Neural cell (in vitro differentiated cells): ENCODE measurements around the gene CTTN. TPM values are rescaled to one million over a fixed set of nuclear protein-coding genes. Genes with fewer than 3 reads are reported as not detected.
"Not testable (repeated sequence)": the region's sequence is repeated elsewhere in the genome, so short reads cannot be mapped to it uniquely, and the experiment has no call there.

ENCODE experiments used
- H2AFZ ChIP-seq: fragments of 200-600, 300-800 bp; sonication (generic), shearing (Covaris generic); 2 replicates; pipeline ENCODE4 v1.6.0; 2014; ENCODE audit warnings: low read depth, mild to moderate bottlenecking, antibody characterized with exemption, low read length, moderate library complexity
- H3F3A ChIP-seq: fragments of 200-600 bp; shearing (Covaris generic); 2 replicates; pipeline ENCODE4 v1.6.1; 2016; ENCODE audit warnings: mild to moderate bottlenecking, moderate library complexity, mixed read lengths, antibody characterized with exemption, low read length; ENCODE audit not compliant: insufficient read depth, poor library complexity, severe bottlenecking
- H3K27ac ChIP-seq: fragments of 200-600, 300-800 bp; sonication (generic), shearing (Covaris generic); 2 replicates; pipeline ENCODE4 v1.5.1; 2014; ENCODE audit warnings: mild to moderate bottlenecking, low read length, moderate library complexity
- H3K27me3 ChIP-seq: fragments of 300-800, 200-600 bp; sonication (generic), shearing (Covaris generic); 2 replicates; pipeline ENCODE4 v1.6.0; 2014; ENCODE audit warnings: mild to moderate bottlenecking, low read depth, low read length, moderate library complexity; ENCODE audit not compliant: insufficient read depth
- H3K36me3 ChIP-seq: fragments of 300-800, 200-600 bp; sonication (generic), shearing (Covaris generic); 2 replicates; pipeline ENCODE4 v1.5.1; 2014; ENCODE audit warnings: mild to moderate bottlenecking, antibody characterized with exemption, low read length, moderate library complexity; ENCODE audit not compliant: insufficient read depth
- H3K4me2 ChIP-seq: fragments of 300-800, 200-600 bp; sonication (generic), shearing (Covaris generic); 2 replicates; pipeline ENCODE4 v1.6.0; 2014; ENCODE audit warnings: mild to moderate bottlenecking, low read length
- H3K4me3 ChIP-seq: fragments of 300-800, 200-600 bp; sonication (generic), shearing (Covaris generic); 2 replicates; pipeline ENCODE4 v1.5.1; 2014; ENCODE audit warnings: mild to moderate bottlenecking, low read length, moderate library complexity
- H3K79me2 ChIP-seq: fragments of 200-600 bp; shearing (Covaris generic); replicated peaks from 2 replicates; pipeline ENCODE4 v1.6.0; 2014; ENCODE audit warnings: mild to moderate bottlenecking, low read length, moderate library complexity; ENCODE audit not compliant: insufficient read depth
- H3K9ac ChIP-seq: fragments of 300-800, 200-600 bp; sonication (generic), shearing (Covaris generic); 2 replicates; pipeline ENCODE4 v1.6.1; 2016; ENCODE audit warnings: mild to moderate bottlenecking, low read length, mixed read lengths
- H3K9me2 ChIP-seq: fragments of 200-600 bp; shearing (Covaris generic); 2 replicates; pipeline ENCODE4 v1.6.1; 2016; ENCODE audit warnings: mild to moderate bottlenecking, low read length, mixed read lengths; ENCODE audit not compliant: insufficient read depth
- H3K9me3 ChIP-seq: fragments of 200-600, 300-800 bp; sonication (generic), shearing (Covaris generic); 2 replicates; pipeline ENCODE4 v1.6.1; 2016; ENCODE audit warnings: mild to moderate bottlenecking, mixed run types, low read length, moderate library complexity, mixed read lengths
- H4K20me1 ChIP-seq: fragments of 200-600 bp; shearing (Covaris generic); 2 replicates; pipeline ENCODE4 v1.6.1; 2016; ENCODE audit warnings: mild to moderate bottlenecking, mixed run types; ENCODE audit not compliant: insufficient read depth
- CTCF ChIP-seq: fragments of 450-650 bp; IDR thresholded peaks from 2 replicates; pipeline ENCODE4 v1.5.1; 2014; ENCODE audit warnings: antibody characterized with exemption, mild to moderate bottlenecking, moderate library complexity; ENCODE audit not compliant: poor library complexity, severe bottlenecking
- EP300 ChIP-seq: fragments of 450-650 bp; conservative IDR thresholded peaks from 2 replicates; pipeline ENCODE4 v1.6.1; 2014; ENCODE audit warnings: antibody characterized with exemption, mild to moderate bottlenecking, moderate library complexity; ENCODE audit not compliant: poor library complexity, severe bottlenecking
- EZH2 ChIP-seq: fragments of 200-600, 300-800 bp; shearing (Covaris generic), sonication (generic); IDR thresholded peaks from 2 replicates; pipeline ENCODE4 v1.6.1; 2014; ENCODE audit warnings: antibody characterized with exemption, low read length, borderline replicate concordance, mild to moderate bottlenecking; ENCODE audit not compliant: insufficient read depth, poor library complexity, severe bottlenecking
- MXI1 ChIP-seq: fragments of 450-650 bp; conservative IDR thresholded peaks from 2 replicates; pipeline ENCODE4 v1.6.1; 2014; ENCODE audit warnings: antibody characterized with exemption, mild to moderate bottlenecking; ENCODE audit not compliant: poor library complexity, severe bottlenecking
- POLR2AphosphoS5 ChIP-seq: IDR thresholded peaks from 2 replicates; pipeline ENCODE4 v1.6.1; 2012
- RAD21 ChIP-seq: fragments of 450-650 bp; conservative IDR thresholded peaks from 2 replicates; pipeline ENCODE4 v1.6.1; 2014; ENCODE audit warnings: antibody characterized with exemption, mild to moderate bottlenecking, moderate library complexity
- REST ChIP-seq: IDR thresholded peaks from 2 replicates; pipeline ENCODE4 v1.6.1; 2012; ENCODE audit warnings: borderline replicate concordance
- SMC3 ChIP-seq: fragments of 450-650 bp; conservative IDR thresholded peaks from 2 replicates; pipeline ENCODE4 v1.6.1; 2014; ENCODE audit warnings: antibody characterized with exemption, mild to moderate bottlenecking, moderate library complexity; ENCODE audit not compliant: poor library complexity
- TAF1 ChIP-seq: IDR thresholded peaks from 2 replicates; pipeline ENCODE4 v1.6.1; 2012; ENCODE audit warnings: low read depth
- polyA plus RNA-seq: library from polyadenylated mRNA; depleted of rRNA; stranded (reverse); fragments of >200 nt; gene quantifications from 2 replicates; pipeline ENCODE4 v1.2.3, GENCODE V29; 2014

CTTN gene
- polyA plus RNA-seq, 1 donor from 2014 or later, result 220 TPM

- H3K4me2 ChIP-seq, result no peak overlapping the region
- H3K27me3 ChIP-seq, result no peaks in the 10 kb centered on the region
- H3K9ac ChIP-seq, result no peak overlapping the region
- no peak overlapping the region for H2AFZ ChIP-seq
- H3K4me3 ChIP-seq, result no peak overlapping the region
- H4K20me1 ChIP-seq, result no peaks in the 10 kb centered on the region
- H3K27ac ChIP-seq, result no peak overlapping the region
- peaks cover 7% of the 10 kb centered on the region for H3K36me3 ChIP-seq
- H3K9me3 ChIP-seq, result no peaks in the 10 kb centered on the region
- TF ChIP-seq REST, result no peak
- no peak for TF ChIP-seq EZH2
- TF ChIP-seq SMC3, result no peak
- H3F3A ChIP-seq, result no peaks in the 10 kb centered on the region
- no peaks in the 10 kb centered on the region for H3K79me2 ChIP-seq
- no peaks in the 10 kb centered on the region for H3K9me2 ChIP-seq
Measured at GRCh38 chr11:70387564-70387963, 10.8 kb upstream of the CTTN start.

GRCh38 chr11:70389201-70389600, 9.1 kb upstream of the CTTN start:
- no peak overlapping the region for H3K27ac ChIP-seq
- H3K79me2 ChIP-seq, result no peaks in the 10 kb centered on the region

GRCh38 chr11:70390882-70391281, 7.4 kb upstream of the CTTN start:
- not testable (repeated sequence) for H3K79me2 ChIP-seq, H3K9me2 ChIP-seq, H3K27me3 ChIP-seq, H3K9me3 ChIP-seq, H3K27ac ChIP-seq, H3K9ac ChIP-seq, H3F3A ChIP-seq, H3K4me2 ChIP-seq, H3K4me3 ChIP-seq, H4K20me1 ChIP-seq, H2AFZ ChIP-seq, H3K36me3 ChIP-seq

More at GRCh38 chr11:70389201-70389600, 9.1 kb upstream of the CTTN start:
- no peaks in the 10 kb centered on the region for H3K9me3 ChIP-seq
- H2AFZ ChIP-seq, result no peak overlapping the region
- no peaks in the 10 kb centered on the region for H3K9me2 ChIP-seq
- H4K20me1 ChIP-seq, result no peaks in the 10 kb centered on the region
- no peak overlapping the region for H3K9ac ChIP-seq
- H3F3A ChIP-seq, result no peaks in the 10 kb centered on the region
- H3K36me3 ChIP-seq, result peaks cover 7% of the 10 kb centered on the region
- no peaks in the 10 kb centered on the region for H3K27me3 ChIP-seq
- TF ChIP-seq RAD21, result no peak
- no peak for TF ChIP-seq EP300
- no peak for TF ChIP-seq POLR2AphosphoS5
- TF ChIP-seq EZH2, result no peak
- no peak for TF ChIP-seq SMC3
- no peak for TF ChIP-seq CTCF
- TF ChIP-seq MXI1, result no peak
- no peak for TF ChIP-seq TAF1
- TF ChIP-seq REST, result no peak
- no peak overlapping the region for H3K4me3 ChIP-seq
- no peak overlapping the region for H3K4me2 ChIP-seq
